Esophagus squamous epithelium (tissue), 5 donors: ENCODE results near the gene AP2A2. TPM values are rescaled to one million over a fixed set of nuclear protein-coding genes. Genes with fewer than 3 reads are reported as not detected.
A peak's percentile ranks its signal among the peaks of the same experiment; 100 is the strongest.

Source experiments
- DNase-seq: peaks from one replicate; lab custom pipeline; 2025; lab: John Stamatoyannopoulos, UW
- H3K27ac ChIP-seq, 4 donors: fragments of 200-600 bp; sonication (generic); one replicate each; pipeline ENCODE4 v1.5.1; 2016 to 2019; ENCODE audit warnings: mild to moderate bottlenecking in 1 of 4
- H3K27me3 ChIP-seq, 4 donors: fragments of 200-600 bp; sonication (generic); 1 replicate in 3 of 4; 2 replicates in 1 of 4; pipeline versions ENCODE4 v1.5.1 to v1.6.0; 2017 to 2021; ENCODE audit warnings: antibody characterized with exemption in 1 of 4
- H3K36me3 ChIP-seq, 3 donors: fragments of 200-600 bp; sonication (generic); one replicate each; pipeline ENCODE4 v1.5.1; 2016 to 2019
- H3K4me1 ChIP-seq, 3 donors: fragments of 200-600 bp; sonication (generic); one replicate each; pipeline ENCODE4 v1.5.1; 2017 to 2019
- H3K4me3 ChIP-seq, 4 donors: fragments of 200-600 bp; sonication (generic); 1 replicate in 3 of 4; 2 replicates in 1 of 4; pipeline ENCODE4 v1.5.1; 2016 to 2019; ENCODE audit warnings: mild to moderate bottlenecking in 2 of 4, moderate library complexity in 1 of 4
- H3K9me3 ChIP-seq, 3 donors: fragments of 200-600 bp; sonication (generic); one replicate each; pipeline ENCODE4 v1.5.1; 2016 to 2019
- CTCF ChIP-seq, 6 experiments: fragments of 450-650 bp in 4 of 6; fragments of 200-600 bp in 2 of 6; sonication (generic) in 2 of 6; IDR thresholded peaks; one replicate each; pipeline ENCODE4 v1.5.1; 2016 to 2019; ENCODE audit warnings: antibody characterized with exemption in 6 of 6, mild to moderate bottlenecking in 4 of 6, moderate library complexity in 4 of 6
- POLR2A ChIP-seq, 4 donors: fragments of 450-650 bp; IDR thresholded peaks; one replicate each; pipeline ENCODE4 v1.6.1; 2017; ENCODE audit warnings: antibody characterized with exemption in 4 of 4, mild to moderate bottlenecking in 4 of 4, moderate library complexity in 3 of 4
- WGBS, 2 donors: methylation state at CpG; one replicate each; pipeline ENCODE4 v1.1.5; 2018; 5-methylcytosine and 5-hydroxymethylcytosine counted together
- intact Hi-C: fragments of 100-400 bp; cut with DNase I; formaldehyde crosslinking; loops from one replicate; pipeline ENCODE4 v1.15.0; 2022
- small RNA-seq, 4 donors: library from RNA; depleted of rRNA; stranded (forward); fragments of <200 nt; gene quantifications; one replicate each; pipeline ENCODE3, GENCODE V24; 2016
- total RNA-seq, 4 donors: library from RNA; depleted of rRNA; stranded (reverse); fragments of >200 nt; gene quantifications; one replicate each; pipeline ENCODE4 v1.1.0, GENCODE V29; 2016
- donor health status: DM: yes; HTN: yes; CAD: no.

Gene AP2A2
- total RNA-seq, 4 donors from 2014 or later, result 19.8 to 48.6 (median 28.5) TPM

DNA sequence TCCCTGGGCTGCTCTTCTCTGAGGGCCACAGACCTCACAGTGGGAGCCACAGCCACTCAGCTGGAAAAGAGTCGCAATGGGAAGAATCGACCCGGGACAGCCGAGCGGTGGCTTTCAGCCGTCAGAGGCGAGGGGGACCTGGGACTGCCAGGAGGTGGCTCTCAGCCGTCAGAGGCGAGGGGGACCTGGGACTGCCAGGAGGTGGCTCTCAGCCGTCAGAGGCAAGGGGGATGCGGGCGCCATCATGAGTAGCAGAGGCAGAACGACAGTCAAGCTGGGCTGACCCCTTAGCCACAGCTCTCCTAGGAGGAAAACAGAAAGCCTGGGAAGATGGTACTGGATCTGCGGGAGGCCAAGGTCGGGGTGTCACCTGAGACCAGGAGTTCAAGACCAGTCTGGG lies 134.1 kb downstream of the AP2A2 start:
- no peak for DNase-seq
- TF ChIP-seq POLR2A (IDR thresholded peaks at IDR 0.05), result no peak
- TF ChIP-seq CTCF (IDR thresholded peaks at IDR 0.05), result no peak
- H3K9me3 ChIP-seq, result peaks cover 0 to 9% (median 0%) of the 10 kb centered on the region in 3 donors
- intact Hi-C loops, result no loop called here
- peaks cover 0 to 66% (median 3%) of the 10 kb centered on the region in 4 donors for H3K27me3 ChIP-seq
- no peak overlapping the region for H3K27ac ChIP-seq
- WGBS, 2 donors, result 74 to 84% methylated on average over 10 to 13 of the region's 15 CpGs
- H3K4me1 ChIP-seq, result peaks cover 0 to 14% (median 3%) of the 10 kb centered on the region in 3 donors
- no peaks in the 10 kb centered on the region for H3K36me3 ChIP-seq
- no peak overlapping the region for H3K4me3 ChIP-seq

- Histone ChIP-seq H3K36me3 (no peaks in the 10 kb centered on the region), H3K27me3 (peaks cover 0 to 66% (median 3%) of the 10 kb centered on the region in 4 donors), H3K4me3 (no peak overlapping the region), H3K4me1 (peaks cover 0 to 10% (median 3%) of the 10 kb centered on the region in 3 donors), H3K9me3 (peaks cover 0 to 9% (median 0%) of the 10 kb centered on the region in 3 donors), H3K27ac (peak overlapping the region in 1 of 4 donors; percentile 2)
- intact Hi-C loops, result no loop called here
- TF ChIP-seq CTCF (IDR thresholded peaks at IDR 0.05) (no peak), POLR2A (IDR thresholded peaks at IDR 0.05) (no peak)
- DNase-seq, result no peak
- WGBS, 2 donors, result 58 to 85% methylated on average over 12 to 16 of the region's 16 CpGs
These were observed 134.7 kb downstream of the AP2A2 start for GRCh38 chr11:1060410-1060809.

- Histone ChIP-seq H3K4me3 (no peak overlapping the region), H3K4me1 (peaks cover 0 to 10% (median 3%) of the 10 kb centered on the region in 3 donors), H3K27ac (peak overlapping the region in 1 of 4 donors; percentile 2), H3K9me3 (peaks cover 0 to 9% (median 0%) of the 10 kb centered on the region in 3 donors), H3K36me3 (no peaks in the 10 kb centered on the region), H3K27me3 (peaks cover 0 to 65% (median 2%) of the 10 kb centered on the region in 4 donors)
- intact Hi-C loops, result no loop called here
- 55 to 65% methylated on average over 17 to 18 of the region's 18 CpGs for WGBS, 2 donors
- TF ChIP-seq CTCF (IDR thresholded peaks at IDR 0.05) (no peak), POLR2A (IDR thresholded peaks at IDR 0.05) (no peak)
- DNase-seq, result no peak
These were observed 135.4 kb downstream of the AP2A2 start for GRCh38 chr11:1060852-1061616.

Small RNA genes lying within 50 kb of the gene (small RNA-seq; reads per million reads assigned to genes)
- 0 reads per million in 4 donors for gene RNU6-1025P

Other genes starting within 250 kb of the AP2A2 start
- gene DEAF1, start 230.6 kb upstream of the AP2A2 start, total RNA-seq, result 10 to 100 TPM; 18.3 to 45.0 (median 25.4) TPM
- 10 to 100 TPM; 16.1 to 55.3 (median 18.1) TPM for gene TMEM80, start 230.1 kb upstream of the AP2A2 start, total RNA-seq
- 100 to 1,000 TPM; 163 to 367 (median 238) TPM for gene EPS8L2, start 219.6 kb upstream of the AP2A2 start, total RNA-seq
- gene TALDO1, start 178.4 kb upstream of the AP2A2 start, total RNA-seq, result 100 to 1,000 TPM; 311 to 629 (median 504) TPM
- gene GATD1, start 148.4 kb upstream of the AP2A2 start, total RNA-seq, result 10 to 100 TPM; 20.2 to 38.7 (median 21.6) TPM
- under 1 TPM in 1 of 4 donors, not detected in 3; 0.15 TPM for gene CEND1, start 135.8 kb upstream of the AP2A2 start, total RNA-seq
- 10 to 100 TPM in 2 of 4 donors, 1 to 10 TPM in 2; 4.0 to 14.7 (median 9.8) TPM for gene SLC25A22, start 127.6 kb upstream of the AP2A2 start, total RNA-seq
- gene PIDD1, start 120.6 kb upstream of the AP2A2 start, total RNA-seq, result 10 to 100 TPM in 3 of 4 donors, 1 to 10 TPM in 1; 9.3 to 14.3 (median 10.6) TPM
- gene RPLP2, start 115.9 kb upstream of the AP2A2 start, total RNA-seq, result 100 to 1,000 TPM; 232 to 871 (median 490) TPM
- 10 to 100 TPM; 14.2 to 42.7 (median 26.0) TPM for gene PNPLA2, start 107.0 kb upstream of the AP2A2 start, total RNA-seq
- 1 to 10 TPM in 3 of 4 donors, under 1 TPM in 1; 0.48 to 5.7 (median 3.5) TPM for gene CRACR2B, start 98.0 kb upstream of the AP2A2 start, total RNA-seq
- gene CD151, start 92.9 kb upstream of the AP2A2 start, total RNA-seq, result 100 to 1,000 TPM in 1 of 4 donors, 10 to 100 TPM in 3; 87.6 to 118 (median 94.0) TPM
- gene POLR2L, start 83.3 kb upstream of the AP2A2 start, total RNA-seq, result 10 to 100 TPM; 45.6 to 90.3 (median 64.7) TPM
- gene TSPAN4, start 83.0 kb upstream of the AP2A2 start, total RNA-seq, result 10 to 100 TPM in 3 of 4 donors, 1 to 10 TPM in 1; 6.8 to 59.7 (median 19.0) TPM
- 10 to 100 TPM; 58.2 to 63.4 (median 61.3) TPM for gene CHID1, start 15.1 kb upstream of the AP2A2 start, total RNA-seq
- gene MUC6, start 110.8 kb downstream of the AP2A2 start, total RNA-seq, result under 1 TPM in 1 of 4 donors, not detected in 3; 0.19 TPM
- under 1 TPM in 1 of 4 donors, not detected in 3; 0.04 TPM for gene MUC2, start 149.0 kb downstream of the AP2A2 start, total RNA-seq
- gene MUC5AC, start 232.1 kb downstream of the AP2A2 start, total RNA-seq, result 1 to 10 TPM in 1 of 4 donors, under 1 TPM in 1, not detected in 2; under 0.01 to 1.5 TPM